RPMI7951 (cell line): ENCODE measurements around the gene SIRPA. TPM values are rescaled to one million over a fixed set of nuclear protein-coding genes. Genes with fewer than 3 reads are reported as not detected.

Experiments used
- DNase-seq: peaks from one replicate; pipeline ENCODE4 v3.0.0-alpha.2; 2012; ENCODE audit warnings: low read depth
- total RNA-seq: library from RNA; depleted of rRNA; stranded (reverse); fragments of >200 nt; shearing (Covaris generic); gene quantifications from 2 replicates; pipeline ENCODE4 v1.2.3, GENCODE V29; 2014

Gene SIRPA
- total RNA-seq, 1 experiment from 2014 or later = 8.5 TPM

- peak; percentile 35 for DNase-seq
Observed at GRCh38 chr20:1932971-1933370, 37.8 kb downstream of the SIRPA start.

- peak; percentile 88 for DNase-seq
Observed at GRCh38 chr20:1933465-1933870, 38.3 kb downstream of the SIRPA start.

GRCh38 chr20:1934156-1934555, 38.9 kb downstream of the SIRPA start:
- peak; percentile 76 for DNase-seq

- peak; percentile 94 for DNase-seq
Observed at GRCh38 chr20:1934721-1935573, 39.7 kb downstream of the SIRPA start.

GRCh38 chr20:1935696-1936366, 40.6 kb downstream of the SIRPA start:
- no peak for DNase-seq

- DNase-seq = no peak
Observed at GRCh38 chr20:1937316-1937976, 42.2 kb downstream of the SIRPA start.

- no peak for DNase-seq
Observed at GRCh38 chr20:1938464-1939269, 43.5 kb downstream of the SIRPA start.

GRCh38 chr20:1939270-1939595, 44.0 kb downstream of the SIRPA start:
- no peak for DNase-seq

- DNase-seq = no peak
Observed at GRCh38 chr20:1940581-1940980, 45.4 kb downstream of the SIRPA start.

GRCh38 chr20:1941226-1941625, 46.0 kb downstream of the SIRPA start:
- DNase-seq = no peak

GRCh38 chr20:1942061-1942460, 46.9 kb downstream of the SIRPA start:
- DNase-seq = no peak

- DNase-seq = no peak
Observed at GRCh38 chr20:1942486-1943274, 47.5 kb downstream of the SIRPA start.

- peak; percentile 39 for DNase-seq
Observed at GRCh38 chr20:1943275-1944002, 48.2 kb downstream of the SIRPA start.

- no peak for DNase-seq
Observed at GRCh38 chr20:1944345-1945091, 49.3 kb downstream of the SIRPA start.

GRCh38 chr20:1945134-1945618, 50.0 kb downstream of the SIRPA start:
- peak; percentile 26 for DNase-seq

- no peak for DNase-seq
Observed at GRCh38 chr20:1945660-1946059, 50.5 kb downstream of the SIRPA start.

- DNase-seq = no peak
Observed at GRCh38 chr20:1946442-1946761, 51.2 kb downstream of the SIRPA start.

- no peak for DNase-seq
Observed at GRCh38 chr20:1946762-1947534, 51.7 kb downstream of the SIRPA start.

GRCh38 chr20:1947535-1947846, 52.3 kb downstream of the SIRPA start:
- no peak for DNase-seq
